MM.1S (cell line): Measurements from ENCODE around the gene NOS3.

Experiments
- CTCF ChIP-seq: fragments of 300-600 bp; sonication (generic); IDR thresholded peaks from 2 replicates; pipeline ENCODE4 v1.5.1; 2016; ENCODE audit warnings: antibody characterized with exemption, low read length, mixed read lengths
- EZH2phosphoT487 ChIP-seq: fragments of 300-600 bp; sonication (generic); IDR thresholded peaks from 2 replicates; pipeline ENCODE4 v1.6.1; 2018; ENCODE audit warnings: antibody characterized with exemption, low read length

- TF ChIP-seq CTCF: no peak
- no peak for TF ChIP-seq EZH2phosphoT487
These were observed 69.2 kb downstream of the NOS3 start for GRCh38 chr7:151060113-151060415.
